22Rv1 (cell line): Measurements from ENCODE around the gene PRR20G.

Experiments used
- ZFX ChIP-seq: fragments of 450-650 bp; IDR thresholded peaks from 2 replicates; pipeline ENCODE4 v1.6.1; 2017; ENCODE audit warnings: antibody characterized with exemption, borderline replicate concordance
- TF ChIP-seq, protein P1 (sequence below): fragments of 450-650 bp; IDR thresholded peaks from 2 replicates; pipeline ENCODE4 v1.5.1; 2017; ENCODE audit warnings: mild to moderate bottlenecking

DNA sequence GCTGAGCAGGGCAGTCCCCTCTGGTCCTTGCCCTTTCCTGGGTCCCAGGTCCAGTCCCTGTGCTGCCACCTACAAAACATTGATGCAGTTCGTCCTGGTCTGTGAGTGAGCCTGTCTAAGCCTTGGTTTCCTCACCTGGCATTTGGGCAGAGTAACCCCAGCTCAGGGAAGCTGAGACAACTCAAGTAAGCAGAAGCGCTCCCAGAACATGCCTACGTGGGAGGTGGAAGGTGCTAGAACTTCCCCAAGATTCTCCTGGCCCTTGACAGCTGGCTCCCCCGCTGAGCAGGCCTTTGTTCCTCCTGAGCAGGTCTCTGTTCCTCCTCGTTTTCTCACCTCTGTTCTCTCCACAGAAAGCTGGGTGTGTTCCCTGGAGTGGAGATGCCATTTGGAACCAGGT lies 30.5 kb downstream of the PRR20G start:
- TF ChIP-seq, protein P1, sequence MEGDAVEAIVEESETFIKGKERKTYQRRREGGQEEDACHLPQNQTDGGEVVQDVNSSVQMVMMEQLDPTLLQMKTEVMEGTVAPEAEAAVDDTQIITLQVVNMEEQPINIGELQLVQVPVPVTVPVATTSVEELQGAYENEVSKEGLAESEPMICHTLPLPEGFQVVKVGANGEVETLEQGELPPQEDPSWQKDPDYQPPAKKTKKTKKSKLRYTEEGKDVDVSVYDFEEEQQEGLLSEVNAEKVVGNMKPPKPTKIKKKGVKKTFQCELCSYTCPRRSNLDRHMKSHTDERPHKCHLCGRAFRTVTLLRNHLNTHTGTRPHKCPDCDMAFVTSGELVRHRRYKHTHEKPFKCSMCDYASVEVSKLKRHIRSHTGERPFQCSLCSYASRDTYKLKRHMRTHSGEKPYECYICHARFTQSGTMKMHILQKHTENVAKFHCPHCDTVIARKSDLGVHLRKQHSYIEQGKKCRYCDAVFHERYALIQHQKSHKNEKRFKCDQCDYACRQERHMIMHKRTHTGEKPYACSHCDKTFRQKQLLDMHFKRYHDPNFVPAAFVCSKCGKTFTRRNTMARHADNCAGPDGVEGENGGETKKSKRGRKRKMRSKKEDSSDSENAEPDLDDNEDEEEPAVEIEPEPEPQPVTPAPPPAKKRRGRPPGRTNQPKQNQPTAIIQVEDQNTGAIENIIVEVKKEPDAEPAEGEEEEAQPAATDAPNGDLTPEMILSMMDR = no peak
- TF ChIP-seq ZFX = no peak
